ENCODE results near the gene SCUBE1.
"Not testable (repeated sequence)": the region's sequence is repeated elsewhere in the genome, so short reads cannot be mapped to it uniquely, and the experiment has no call there.

The SCUBE1 gene

DNA sequence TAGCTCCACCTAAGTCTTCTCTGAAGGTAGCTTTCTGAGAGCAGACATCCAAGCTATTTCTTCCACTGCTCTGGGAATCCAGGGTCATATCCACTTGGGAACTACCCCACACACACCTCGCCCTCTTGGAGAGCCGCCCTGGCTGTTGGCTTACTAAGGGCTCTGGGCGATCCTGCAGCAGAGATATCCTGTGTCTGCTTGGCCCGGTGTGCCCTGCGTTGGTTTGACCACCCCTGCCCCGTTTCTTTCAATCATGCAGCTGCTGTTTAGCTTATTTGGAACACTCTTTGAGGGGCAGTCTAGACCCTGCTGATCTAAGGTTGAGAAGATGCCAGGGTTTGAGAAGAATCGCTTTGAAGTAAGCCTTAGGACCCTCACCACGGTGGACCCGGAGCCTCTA, 17.4 kb upstream of the SCUBE1 start:
- in situ Hi-C loops (cut with HindIII; ENCODE audit: low sequenced_read_pairs) = no loop called here

DNA sequence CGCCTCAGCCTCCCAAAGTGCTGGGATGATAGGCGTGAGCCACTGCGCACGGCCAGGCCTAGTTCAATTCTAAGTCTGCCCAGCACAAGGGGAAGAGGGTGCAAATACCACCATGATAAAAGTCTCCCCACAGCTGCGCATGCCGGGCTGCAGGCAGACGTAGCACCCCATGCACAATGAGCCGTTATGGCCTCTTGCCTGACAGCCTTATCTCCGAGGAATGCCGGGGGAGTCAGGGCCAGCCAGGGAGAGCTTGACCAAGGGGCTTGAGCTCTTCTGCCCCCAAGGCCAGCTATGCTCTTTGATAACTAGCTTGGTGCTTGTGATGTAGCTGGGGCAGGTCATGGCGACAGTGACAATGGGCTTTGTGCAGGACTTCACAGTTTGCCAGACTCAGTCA, 13.7 kb upstream of the SCUBE1 start:
- in situ Hi-C loops (cut with HindIII; ENCODE audit: low sequenced_read_pairs) = no loop called here

DNA sequence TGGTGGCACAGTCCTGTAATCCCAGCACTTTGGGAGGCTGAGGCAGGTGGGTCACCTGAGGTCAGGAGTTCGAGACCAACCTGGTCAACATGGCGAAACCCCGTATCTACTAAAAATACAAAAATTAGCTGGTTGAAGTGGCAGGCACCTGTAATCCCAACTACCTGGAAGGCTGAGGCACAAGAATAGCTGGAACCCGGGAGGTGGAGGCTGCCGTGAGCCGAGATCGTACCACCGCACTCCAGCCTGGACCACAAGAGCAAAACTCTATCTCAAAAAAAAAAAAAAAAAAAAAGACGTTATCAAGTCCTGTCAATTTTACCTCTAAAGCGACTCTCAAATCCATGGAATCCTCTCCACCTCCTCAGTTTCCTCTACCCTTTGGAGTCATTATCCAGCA, 12.5 kb upstream of the SCUBE1 start:
- in situ Hi-C loops (cut with HindIII; ENCODE audit: low sequenced_read_pairs) = not testable (repeated sequence)

DNA sequence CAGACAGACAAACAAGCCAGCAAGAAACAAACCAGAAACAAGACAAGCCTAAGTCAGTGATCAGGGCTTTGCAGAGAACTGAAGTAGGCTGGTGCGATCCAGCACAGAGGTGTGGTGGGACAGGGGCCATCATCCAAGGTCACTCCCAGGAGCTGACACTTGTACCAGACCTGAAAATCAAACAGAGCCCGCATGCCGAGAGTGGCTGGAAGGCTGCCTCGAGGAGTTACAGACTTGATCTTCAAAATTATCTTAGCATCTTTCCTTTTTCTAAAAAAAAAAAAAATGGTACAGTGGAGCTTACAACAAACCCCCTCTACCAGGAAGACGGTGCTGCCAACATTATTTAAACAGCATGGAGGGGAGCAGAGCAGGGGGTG, 8.8 kb upstream of the SCUBE1 start:
- in situ Hi-C loops (cut with HindIII; ENCODE audit: low sequenced_read_pairs) = no loop called here

DNA sequence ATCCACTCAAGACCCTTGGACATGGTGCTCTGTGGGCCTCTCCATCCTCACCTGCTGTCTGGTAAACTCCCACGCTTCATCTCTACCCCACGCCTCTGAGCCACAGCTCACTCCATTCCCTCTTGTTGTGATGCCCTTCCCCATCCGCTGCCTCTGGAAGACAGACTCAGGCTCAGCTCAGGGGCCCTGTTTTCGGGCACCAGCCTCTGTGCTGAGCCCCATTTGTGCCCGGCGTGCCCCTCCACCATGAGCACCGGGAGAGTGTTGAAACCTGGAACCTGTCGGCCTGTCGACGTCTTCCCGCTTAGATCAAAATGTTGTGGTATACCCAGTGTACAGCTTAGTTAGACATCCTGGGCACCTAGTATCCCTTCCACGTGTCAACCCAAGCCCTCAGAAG, 6.5 kb upstream of the SCUBE1 start:
- in situ Hi-C loops (cut with HindIII; ENCODE audit: low sequenced_read_pairs) = loop anchor here (5.0 to 10.0 kb wide), 2 partner anchors 37 to 195 kb away; no protein-coding TSS in a partner anchor

DNA sequence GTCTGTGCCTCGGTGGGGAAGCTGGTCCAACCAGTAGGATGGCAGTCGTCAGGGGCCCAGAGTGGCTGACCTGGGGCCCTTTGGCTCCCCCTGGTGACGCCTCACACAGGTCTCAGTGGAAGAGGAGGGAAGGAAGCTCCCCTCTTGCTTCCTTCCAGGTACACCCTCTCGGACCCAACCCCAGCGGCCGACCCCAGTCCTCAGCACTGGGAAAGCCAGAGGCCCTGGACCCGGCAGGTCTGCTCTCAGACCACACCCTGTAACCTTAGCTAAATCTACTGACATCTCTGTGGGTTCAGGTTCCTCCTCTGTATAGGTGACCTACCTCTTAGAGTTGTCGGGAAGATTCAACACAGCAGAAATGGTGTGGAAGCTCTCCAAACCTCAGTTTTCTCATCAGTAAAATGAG, 3.4 kb upstream of the SCUBE1 start:
- in situ Hi-C loops (cut with HindIII; ENCODE audit: low sequenced_read_pairs) = loop anchor here (5.0 to 10.0 kb wide), 2 partner anchors 34 to 198 kb away; no protein-coding TSS in a partner anchor

DNA sequence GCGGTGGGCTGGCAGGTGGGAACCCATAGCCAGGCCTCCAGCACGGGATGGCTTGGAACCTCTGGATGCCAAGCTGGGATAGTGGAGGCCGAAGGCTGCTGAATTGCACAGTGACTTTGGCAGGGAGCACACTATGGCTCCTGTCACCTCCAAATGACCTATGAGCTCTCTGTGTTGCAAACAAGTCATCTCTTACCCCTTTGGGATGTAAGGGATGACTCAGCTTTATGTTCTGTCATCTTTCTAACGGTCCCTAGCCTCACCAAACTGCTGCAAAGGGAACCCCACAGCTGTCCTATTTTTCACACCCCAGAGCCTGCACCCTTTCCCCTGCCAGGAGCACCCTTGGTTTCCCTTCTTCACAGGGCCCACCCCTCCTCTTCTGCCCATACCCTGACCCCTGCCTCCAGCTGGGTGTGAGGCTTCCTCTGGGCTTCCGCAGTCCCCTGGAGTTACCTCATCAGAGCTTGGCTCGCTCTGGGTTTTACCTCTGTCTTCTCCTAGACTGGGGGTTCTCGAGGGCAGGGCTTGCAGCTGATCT, 2.7 kb upstream of the SCUBE1 start:
- in situ Hi-C loops (cut with HindIII; ENCODE audit: low sequenced_read_pairs) = loop anchor here (5.0 to 10.0 kb wide), 2 partner anchors 34 to 199 kb away; no protein-coding TSS in a partner anchor

DNA sequence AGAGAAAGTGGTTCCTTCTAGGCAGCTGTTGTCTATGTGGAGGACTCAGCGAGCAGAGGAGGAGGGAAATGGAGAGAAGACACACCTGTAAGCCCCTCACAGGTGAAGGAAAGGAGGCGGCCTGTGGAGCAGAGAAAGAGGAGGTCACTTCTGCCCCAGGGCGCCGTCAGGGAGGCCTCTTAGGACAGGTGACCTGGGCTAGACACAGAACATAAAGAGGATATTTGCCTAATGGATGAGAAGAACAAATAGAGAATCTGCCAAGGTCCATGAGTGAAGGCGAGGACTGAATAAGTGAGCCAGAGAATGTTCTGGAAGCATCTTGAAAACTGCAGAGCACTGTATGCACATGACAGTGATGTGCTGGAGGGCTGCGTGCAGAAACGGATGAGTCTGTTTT, 2.2 kb upstream of the SCUBE1 start:
- in situ Hi-C loops (cut with HindIII; ENCODE audit: low sequenced_read_pairs) = loop anchor here (5.0 to 10.0 kb wide), 2 partner anchors 33 to 199 kb away; no protein-coding TSS in a partner anchor

DNA sequence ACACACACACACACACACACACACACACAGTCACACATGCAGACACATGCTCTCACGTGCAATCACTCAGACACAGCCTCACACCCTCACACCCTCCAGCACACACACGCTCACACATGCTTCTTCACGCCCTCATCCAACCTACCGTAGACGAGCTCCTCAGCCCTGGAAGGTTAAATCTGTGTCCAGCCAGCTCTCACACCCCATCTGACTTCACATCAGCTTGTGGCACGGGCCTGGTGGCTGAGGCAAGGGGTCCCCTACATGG, 1.3 kb upstream of the SCUBE1 start:
- in situ Hi-C loops (cut with HindIII; ENCODE audit: low sequenced_read_pairs) = loop anchor here (10.0 kb wide), 1 partner anchor 200 kb away; no protein-coding TSS in a partner anchor

DNA sequence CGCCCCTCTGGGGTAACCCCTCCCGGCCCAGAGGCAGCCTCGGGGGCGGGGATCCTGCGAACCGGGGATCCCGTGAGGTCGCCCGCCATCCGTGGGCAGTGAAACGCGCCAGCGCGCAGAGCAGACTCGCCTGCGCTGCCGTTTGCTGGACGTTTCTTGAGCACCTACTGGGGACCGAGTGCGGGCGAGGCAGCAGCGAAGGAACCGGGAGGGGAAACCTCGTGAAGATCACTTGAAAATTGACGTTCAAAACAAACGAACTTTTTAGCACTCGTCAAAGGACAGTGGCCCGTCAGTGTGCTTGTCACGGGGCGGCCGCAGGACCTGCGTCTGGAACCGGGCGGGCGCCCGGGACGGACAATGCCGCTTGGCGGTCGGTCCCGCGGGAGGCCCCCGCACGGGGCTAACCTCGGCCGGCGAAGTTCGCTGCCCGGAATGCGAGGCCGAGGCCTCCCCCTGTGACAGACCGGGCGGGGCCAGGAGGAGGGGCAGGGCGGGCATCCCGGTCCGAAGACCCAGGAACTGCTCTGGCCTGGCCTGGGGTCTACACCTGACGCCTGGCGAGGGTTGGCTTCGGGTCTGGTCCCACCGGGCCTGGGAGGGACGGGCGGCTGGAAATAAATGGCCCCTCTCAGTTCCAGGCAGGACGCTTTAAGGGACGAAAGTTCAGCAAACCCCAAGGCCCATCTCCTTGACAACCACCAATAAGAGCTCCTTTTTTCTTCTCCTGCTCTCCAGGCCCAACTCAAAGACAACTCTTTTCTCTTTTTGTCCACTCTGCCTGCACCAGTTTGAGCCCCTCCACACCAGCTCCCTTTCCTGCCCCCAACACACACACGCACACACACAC, 723 bp upstream of the SCUBE1 start:
- in situ Hi-C loops (cut with HindIII; ENCODE audit: low sequenced_read_pairs) = loop anchor here (10.0 kb wide), 1 partner anchor 201 kb away; no protein-coding TSS in a partner anchor

DNA sequence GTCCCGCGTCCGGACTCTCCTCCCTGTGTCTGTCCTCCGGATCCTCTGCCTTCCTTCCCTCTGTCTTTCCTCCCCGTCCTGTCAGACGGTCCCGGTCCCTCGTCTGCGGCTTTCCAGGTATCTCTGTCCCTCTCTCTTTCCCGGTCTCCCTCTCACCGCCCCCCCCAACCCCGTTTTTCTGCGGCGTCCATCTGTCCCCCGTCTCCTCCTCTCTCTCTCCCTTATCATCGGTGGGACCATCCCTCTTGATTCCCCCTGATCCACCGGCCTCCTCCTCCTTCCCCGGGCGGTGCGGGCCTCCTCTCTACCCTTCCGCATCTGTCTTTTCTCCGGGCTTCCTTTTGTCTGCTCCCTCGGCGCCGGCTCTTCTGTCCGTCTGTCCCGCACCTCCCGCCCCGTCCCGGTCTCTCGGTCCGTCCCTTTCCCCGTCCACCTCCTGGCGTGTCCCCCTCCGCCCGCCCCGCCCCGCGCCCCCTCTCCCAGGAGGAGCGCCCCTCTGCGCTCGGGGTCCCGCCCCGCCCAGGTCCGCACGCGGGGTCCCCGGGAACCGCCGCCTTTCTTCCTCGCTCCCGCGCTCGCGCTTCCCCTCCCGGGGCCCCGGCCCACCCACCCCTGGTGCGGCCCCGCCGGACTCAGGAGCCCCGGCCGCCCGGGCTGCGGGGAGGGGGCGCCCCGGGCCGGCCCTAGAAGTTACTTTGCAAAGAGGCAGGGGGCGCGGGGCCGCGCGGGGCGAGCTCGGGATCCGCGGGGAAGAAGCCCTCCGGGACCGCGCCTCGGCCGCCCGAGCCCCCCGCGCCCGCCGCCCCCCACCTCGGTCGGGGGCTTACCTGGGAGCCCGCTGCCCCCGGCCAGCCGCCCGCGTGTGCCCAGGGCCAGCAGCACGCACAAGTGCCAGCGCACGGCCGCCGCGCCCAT, 568 bp downstream of the SCUBE1 start:
- in situ Hi-C loops (cut with HindIII; ENCODE audit: low sequenced_read_pairs) = loop anchor here (10.0 kb wide), 1 partner anchor 202 kb away; no protein-coding TSS in a partner anchor

DNA sequence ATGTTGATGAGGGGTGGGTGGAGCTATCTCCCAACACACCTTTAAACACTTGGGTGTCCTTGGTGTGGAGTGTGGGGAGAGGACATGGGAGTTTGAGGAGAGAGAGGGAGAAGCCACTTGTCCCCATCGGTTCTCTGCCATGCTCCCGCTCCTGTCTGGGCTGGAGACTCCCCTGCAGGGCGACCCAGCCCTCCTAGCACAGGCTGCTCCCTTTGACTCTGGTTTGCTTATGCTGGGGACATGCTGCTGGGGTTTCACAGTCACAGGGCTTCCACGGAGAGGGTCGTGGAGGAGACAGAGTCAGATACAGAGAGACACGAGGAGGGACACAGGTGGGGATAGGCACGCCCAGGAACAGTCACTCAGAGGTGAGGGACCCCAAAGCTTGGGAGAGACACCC, 1.6 kb downstream of the SCUBE1 start:
- in situ Hi-C loops (cut with HindIII; ENCODE audit: low sequenced_read_pairs) = loop anchor here (10.0 kb wide), 1 partner anchor 203 kb away; no protein-coding TSS in a partner anchor

DNA sequence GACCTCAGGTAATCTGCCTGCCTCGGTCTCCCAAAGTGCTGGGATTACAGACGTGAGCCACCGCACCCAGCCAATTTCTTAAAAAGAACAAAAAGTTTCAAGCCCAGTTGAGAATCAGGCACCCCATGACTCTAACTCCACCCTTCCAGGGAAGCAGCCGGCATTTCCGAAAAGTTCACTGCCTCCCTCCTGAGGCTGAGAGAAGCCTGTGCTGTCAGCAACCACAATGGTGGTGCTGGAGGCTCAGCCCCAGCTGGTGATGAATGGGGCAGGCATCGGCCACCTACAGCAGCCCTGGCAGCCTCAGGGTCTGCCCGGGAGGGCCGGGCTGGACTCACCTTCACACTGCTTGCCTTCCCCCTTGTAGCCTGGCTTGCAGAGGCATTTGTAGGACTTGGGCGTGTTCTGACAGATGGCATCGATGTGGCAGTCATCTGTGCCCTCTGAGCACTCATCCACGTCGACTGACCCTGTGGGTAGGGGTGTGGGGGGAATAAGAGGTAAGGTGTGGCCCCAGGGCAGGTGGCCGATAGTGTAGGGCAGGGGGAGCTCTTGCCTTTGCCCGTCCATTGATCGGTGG, 4.3 kb downstream of the SCUBE1 start:
- in situ Hi-C loops (cut with HindIII; ENCODE audit: low sequenced_read_pairs) = no loop called here

DNA sequence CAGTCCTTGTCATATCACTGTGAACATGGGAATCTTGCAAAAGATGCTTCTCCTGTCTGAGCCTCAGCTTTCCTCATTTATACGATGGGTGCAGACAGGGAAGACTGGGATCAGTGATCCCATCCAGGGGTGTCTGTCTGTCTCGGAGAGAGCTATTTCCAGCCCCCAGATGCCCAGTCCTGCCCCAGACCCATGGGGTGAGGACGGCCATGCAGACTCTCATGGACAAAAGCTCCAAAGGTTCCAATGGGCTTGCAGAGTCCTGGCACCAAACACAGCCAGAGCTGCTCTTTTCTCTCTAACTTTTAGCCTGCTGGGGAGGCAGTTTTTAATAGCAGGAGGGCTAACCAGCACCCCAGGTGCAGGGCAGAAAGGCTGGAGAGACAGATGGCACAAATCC, 5.2 kb downstream of the SCUBE1 start:
- in situ Hi-C loops (cut with HindIII; ENCODE audit: low sequenced_read_pairs) = no loop called here

DNA sequence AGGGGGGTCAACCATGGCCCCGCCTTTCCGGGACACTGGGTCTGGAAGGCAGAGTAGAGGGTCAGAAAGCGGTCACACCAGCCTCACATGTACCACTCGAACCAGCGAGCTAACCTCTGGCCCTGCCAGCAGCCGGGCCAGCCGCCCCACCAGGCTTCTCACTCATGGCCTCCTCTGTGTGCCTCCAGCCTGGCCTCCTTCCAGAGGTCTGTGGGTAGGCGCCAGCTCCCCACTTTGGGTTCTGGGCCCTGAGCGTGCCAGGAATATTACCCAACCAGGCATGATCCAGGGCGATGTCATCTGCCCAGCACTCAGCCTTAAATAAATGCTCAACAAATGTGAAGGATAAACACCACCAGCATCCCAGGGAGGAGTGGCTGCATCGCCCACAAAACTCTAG, 5.8 kb downstream of the SCUBE1 start:
- in situ Hi-C loops (cut with HindIII; ENCODE audit: low sequenced_read_pairs) = no loop called here

DNA sequence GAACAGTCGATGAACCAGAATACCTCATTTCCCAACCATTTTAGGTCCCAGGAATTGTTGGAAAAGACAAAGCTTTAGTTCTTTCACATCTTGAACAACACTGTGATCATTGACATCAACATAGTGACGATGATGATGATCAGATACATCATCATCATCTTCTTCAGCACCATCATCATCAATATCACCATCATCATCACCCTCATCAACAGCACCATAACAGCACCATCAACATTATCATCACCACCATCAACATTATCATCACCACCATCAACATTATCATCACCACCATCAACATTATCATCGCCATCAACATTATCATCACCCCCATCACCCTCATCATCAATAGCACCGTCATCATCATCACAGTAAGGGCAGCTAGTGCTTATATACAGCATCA, 8.8 kb downstream of the SCUBE1 start:
- in situ Hi-C loops (cut with HindIII; ENCODE audit: low sequenced_read_pairs) = no loop called here

DNA sequence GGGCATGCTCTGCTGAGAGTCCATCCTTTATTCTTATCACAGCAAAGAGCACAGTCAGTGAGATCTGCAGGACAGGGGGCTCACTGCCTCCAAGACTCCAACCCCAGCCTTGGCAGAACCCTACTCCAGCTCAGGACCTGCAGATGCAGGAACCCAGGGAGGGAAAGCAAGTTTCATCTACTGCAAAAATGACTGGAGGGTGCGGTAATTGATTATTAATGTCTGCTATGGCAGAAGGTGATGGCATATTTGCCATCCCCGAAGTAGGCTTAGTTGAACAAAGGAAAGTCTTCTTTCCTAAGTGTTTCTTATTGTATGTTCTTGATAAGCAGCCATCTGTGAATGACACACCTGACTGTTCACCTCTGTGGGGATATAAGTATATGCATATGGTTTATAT, 9.2 kb downstream of the SCUBE1 start:
- in situ Hi-C loops (cut with HindIII; ENCODE audit: low sequenced_read_pairs) = no loop called here

DNA sequence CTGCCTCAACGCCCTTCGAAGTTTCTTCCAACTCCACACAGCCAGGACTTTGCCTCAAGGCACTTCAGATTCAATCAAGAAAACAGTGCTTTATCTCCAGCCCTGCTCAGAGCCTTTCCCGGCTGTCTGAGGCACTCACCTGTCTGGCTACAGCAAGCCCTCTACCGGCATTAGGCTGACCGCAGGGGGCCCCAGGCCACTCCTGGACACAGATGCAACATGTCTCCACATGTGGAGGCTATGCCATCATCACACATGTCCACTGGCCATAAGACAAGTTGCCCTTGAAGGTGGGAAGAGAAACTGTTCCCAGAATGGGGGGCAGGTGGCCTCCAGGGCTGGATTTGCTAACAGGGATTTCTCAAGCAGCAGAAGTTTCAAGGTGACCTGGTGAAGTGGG, 10.0 kb downstream of the SCUBE1 start:
- in situ Hi-C loops (cut with HindIII; ENCODE audit: low sequenced_read_pairs) = no loop called here

DNA sequence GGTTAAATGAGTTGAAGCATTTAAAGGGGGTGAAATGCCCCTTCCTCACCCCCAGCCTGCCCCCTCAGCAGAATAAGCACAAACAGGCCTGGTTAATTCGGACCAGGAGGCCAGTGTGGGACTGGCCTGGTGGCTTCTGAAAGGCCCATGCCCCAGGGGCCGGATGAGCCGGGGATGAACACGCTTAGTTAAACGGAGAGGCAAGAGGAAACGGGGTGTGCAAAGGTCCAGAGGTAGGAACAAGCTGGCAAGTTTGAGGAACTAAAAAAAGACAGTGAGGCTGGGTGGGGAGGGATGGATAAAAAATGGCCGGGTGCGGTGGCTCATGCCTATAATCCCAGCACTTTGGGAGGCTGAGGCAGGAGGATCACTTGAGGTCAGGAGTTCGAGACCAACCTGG, 11.5 kb downstream of the SCUBE1 start:
- in situ Hi-C loops (cut with HindIII; ENCODE audit: low sequenced_read_pairs) = no loop called here

DNA sequence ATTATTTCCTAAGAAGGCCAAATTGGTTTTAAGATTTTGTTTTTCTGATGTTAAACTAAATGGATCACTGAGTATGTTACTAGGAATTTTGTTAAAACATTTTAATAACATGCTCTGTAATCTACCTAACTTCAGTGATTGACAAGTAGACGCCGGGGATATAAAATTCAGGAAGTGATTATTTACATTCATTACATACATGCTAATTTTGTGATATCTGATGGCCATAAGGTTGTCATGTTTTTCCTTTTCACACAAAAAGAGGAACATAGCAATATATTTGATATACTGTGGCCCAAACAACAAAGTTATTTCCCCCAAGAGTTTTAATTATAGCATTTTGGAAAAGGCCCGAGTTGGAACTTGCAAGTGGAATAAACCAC, 12.1 kb downstream of the SCUBE1 start:
- in situ Hi-C loops (cut with HindIII; ENCODE audit: low sequenced_read_pairs) = no loop called here
